HG03457 (cell line): Measurements from ENCODE around the gene ZNF296.
A peak's percentile ranks its signal among the peaks of the same experiment; 100 is the strongest.

Experiments used
- ATAC-seq: cut with Tn5 transposase; IDR thresholded peaks from one replicate; pipeline ENCODE4 v1.9.1; 2021; ENCODE audit warnings: moderate number of reproducible peaks; ENCODE audit not compliant: unreplicated experiment

The ZNF296 gene

DNA sequence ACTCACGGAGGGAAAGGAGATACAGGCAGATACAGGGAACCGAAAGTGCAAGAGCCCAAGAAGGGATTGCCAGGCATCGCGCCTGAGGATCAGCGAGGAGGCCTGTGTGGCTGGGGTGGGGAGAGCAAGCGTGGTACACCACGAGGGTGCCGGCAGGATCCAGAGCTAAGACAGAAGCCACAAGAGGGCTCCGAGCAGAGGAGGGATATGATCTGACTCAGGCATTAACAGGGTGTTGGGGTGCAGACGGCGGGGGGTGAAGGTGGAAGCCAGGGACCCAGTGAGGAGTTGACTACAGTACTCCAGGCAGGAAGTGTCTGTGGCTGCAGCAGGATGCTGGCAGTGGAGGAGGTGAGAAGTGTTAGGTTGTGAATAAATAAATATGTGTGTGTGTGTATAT is 11.3 kb upstream of the ZNF296 start:
- ATAC-seq = no peak

- no peak for ATAC-seq
These were observed 10.2 kb upstream of the ZNF296 start for GRCh38 chr19:45086480-45086879.

DNA sequence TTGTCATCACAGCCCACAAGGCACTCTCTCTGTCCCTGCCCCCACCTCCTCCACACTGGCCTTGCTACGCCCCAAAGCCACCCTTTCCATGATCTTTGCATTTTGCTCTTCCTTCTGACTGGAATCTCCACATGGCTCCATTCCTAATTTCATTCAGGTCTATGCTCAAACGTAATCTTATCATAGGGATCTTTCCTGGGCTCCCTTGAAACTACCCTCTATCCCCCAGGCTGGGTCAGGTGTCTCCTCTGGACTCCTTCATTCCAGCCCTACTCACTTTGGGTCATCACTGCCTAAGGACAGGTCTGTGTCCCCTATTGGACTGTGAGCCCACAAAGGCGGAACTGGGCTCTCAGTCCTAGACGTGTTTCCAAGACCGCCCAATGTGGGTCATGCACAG is 5.9 kb upstream of the ZNF296 start:
- ATAC-seq = no peak

DNA sequence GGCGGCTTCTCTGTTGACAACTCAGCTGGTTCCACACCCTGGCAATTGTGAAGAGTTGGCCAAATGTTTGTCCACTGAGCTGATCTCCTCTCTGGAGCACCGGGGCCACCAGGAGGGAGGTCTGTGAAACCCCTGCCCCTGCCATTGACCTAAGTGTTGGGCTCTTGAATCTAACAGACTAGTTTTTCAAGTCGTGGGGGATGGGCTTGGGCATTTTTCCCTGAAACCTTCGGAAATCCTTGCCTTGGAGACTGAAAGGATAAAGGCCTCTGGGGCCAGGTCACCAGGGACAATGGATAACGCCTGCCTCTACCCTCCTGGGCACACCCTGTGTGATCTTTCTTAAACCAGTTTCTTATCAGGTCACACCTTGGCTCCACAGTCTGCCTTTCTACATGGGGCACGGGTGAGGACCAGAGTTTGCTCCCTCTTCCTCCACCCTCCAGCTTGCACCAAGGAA is 3.7 kb upstream of the ZNF296 start:
- no peak for ATAC-seq

- ATAC-seq = no peak
These were observed 3.0 kb upstream of the ZNF296 start, which contains the start of gene GEMIN7 for GRCh38 chr19:45079063-45079910. Gene GEMIN7 (plus strand): TSS chr19:45079260. CDS start chr19:45090115, 10,855 bp downstream.

DNA sequence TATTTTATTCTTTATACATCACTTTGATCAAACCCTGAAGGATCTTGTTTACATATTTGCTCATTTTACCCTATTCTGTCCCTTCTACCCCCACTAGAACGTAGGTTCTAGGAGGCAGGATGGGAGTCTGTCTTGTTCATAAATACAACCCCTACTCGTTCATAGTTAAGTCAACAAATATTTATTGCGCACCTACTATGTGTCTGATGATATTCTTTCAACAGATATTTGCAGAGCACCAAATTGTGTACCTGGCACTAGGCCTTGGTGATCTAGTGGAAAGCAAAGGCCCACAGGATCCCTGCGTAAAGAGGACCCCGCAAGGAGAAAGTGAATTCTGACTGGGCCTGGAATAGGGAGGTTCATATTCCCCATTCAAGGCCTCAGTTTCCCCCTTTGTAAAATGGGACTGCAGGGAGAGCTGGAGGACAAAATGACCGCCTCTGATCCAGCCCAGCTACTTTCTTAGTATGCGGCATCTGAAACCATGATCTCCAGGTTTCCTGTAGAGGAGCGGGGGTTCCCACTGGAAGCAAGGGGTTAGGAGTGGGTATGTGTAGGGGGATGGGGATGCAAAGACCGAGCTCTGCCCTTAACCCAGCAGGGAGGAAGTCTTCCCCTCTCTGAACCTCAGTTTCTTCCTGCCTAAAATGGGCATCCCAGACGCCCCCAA is 2.2 kb upstream of the ZNF296 start:
- ATAC-seq = no peak

- no peak for ATAC-seq
These were observed 813 bp upstream of the ZNF296 start for GRCh38 chr19:45076851-45077730.

GRCh38 chr19:45075301-45076028 is 813 bp downstream of the ZNF296 start:
- ATAC-seq = peak; percentile 39

DNA sequence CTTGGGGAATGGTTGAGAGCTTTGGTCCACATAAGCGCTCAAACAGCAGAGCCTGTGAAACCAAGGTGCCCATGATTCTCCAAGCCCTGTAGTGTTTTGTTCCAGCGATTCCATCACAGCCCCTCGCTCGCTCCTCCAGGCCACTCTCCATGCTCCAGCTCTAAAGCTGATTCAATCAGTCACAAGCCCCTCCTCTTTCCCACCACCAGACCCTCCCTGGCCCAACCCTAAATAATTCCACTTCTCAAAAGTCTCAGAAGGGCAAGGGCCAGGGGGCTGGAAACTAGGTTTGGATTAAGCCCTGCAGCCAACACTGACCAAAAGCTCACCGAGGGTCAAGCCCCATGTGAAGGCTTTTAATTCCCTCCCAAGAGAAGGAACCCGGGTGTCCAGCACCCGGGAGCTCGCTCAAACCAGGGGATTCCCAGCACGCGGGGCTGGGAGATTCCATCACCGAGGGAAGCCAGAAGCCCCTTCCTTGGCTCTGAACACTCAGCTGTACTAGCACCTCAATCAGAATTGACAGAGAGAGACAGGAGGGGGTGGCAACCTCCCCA is 1.5 kb downstream of the ZNF296 start:
- no peak for ATAC-seq

GRCh38 chr19:45071969-45072790 is 4.1 kb downstream of the ZNF296 start:
- ATAC-seq = no peak

DNA sequence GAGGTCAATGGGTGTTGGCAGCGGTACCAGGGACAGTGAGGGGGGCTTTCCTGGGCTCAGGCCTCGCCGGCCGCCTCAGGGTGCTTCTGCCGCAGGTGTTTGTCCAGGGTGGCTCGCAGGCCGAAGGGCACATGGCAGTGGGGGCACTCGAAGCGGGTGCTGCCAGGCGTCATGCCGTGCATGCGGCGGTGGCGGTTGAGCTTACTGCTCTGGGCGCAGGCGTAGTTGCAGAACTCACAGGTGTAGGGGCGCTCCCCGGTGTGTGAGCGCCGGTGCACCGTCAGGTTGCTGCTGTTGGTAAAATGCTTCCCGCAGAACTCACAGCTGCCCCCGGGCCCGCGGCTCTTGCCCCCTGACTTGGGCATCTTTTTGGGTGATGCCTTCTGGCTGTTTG is 4.7 kb downstream of the ZNF296 start:
- no peak for ATAC-seq

- no peak for ATAC-seq
These were observed 5.3 kb downstream of the ZNF296 start for GRCh38 chr19:45070861-45071544.

DNA sequence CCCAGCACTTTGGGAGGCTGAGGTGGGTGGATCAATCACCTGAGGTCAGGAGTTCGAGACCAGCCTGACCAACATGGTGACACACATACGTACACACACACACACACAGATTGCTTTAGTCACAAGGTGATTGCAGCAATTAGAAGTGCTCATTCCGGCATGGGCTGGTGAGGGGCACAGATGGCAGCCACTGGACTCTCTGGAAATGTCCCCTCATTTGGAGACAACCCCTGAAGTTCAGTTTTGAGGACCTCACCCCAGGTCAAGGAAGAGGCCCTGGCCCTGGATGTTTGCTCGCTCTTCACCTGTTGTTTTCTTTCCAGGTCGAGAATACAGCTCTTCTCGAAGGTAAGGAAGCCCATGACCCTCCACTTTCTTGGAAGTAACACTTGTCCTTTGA is 6.1 kb downstream of the ZNF296 start:
- no peak for ATAC-seq

DNA sequence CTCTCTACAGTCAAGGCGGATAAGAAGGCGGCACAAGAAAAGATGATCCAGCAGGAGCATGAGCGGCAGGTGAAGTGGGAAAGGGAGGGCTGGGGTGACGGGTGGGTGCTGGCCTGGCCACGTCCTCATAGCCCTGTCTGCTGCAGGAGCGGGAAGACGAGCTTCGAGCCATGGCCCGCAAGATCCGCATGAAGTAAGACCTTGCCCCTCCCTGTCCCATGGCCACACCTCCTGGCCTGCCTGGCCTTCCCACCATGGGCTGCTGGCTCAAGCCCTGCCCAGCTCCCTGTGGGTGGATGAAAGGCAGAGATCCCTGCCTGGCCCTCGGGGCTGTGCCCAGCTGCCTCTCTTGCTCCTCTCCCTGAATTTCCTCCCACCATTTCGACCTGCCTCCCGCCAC is 7.2 kb downstream of the ZNF296 start:
- ATAC-seq = no peak

GRCh38 chr19:45068041-45068440 is 8.2 kb downstream of the ZNF296 start:
- ATAC-seq = no peak

- no peak for ATAC-seq
These were observed 9.2 kb downstream of the ZNF296 start for GRCh38 chr19:45066921-45067661.

DNA sequence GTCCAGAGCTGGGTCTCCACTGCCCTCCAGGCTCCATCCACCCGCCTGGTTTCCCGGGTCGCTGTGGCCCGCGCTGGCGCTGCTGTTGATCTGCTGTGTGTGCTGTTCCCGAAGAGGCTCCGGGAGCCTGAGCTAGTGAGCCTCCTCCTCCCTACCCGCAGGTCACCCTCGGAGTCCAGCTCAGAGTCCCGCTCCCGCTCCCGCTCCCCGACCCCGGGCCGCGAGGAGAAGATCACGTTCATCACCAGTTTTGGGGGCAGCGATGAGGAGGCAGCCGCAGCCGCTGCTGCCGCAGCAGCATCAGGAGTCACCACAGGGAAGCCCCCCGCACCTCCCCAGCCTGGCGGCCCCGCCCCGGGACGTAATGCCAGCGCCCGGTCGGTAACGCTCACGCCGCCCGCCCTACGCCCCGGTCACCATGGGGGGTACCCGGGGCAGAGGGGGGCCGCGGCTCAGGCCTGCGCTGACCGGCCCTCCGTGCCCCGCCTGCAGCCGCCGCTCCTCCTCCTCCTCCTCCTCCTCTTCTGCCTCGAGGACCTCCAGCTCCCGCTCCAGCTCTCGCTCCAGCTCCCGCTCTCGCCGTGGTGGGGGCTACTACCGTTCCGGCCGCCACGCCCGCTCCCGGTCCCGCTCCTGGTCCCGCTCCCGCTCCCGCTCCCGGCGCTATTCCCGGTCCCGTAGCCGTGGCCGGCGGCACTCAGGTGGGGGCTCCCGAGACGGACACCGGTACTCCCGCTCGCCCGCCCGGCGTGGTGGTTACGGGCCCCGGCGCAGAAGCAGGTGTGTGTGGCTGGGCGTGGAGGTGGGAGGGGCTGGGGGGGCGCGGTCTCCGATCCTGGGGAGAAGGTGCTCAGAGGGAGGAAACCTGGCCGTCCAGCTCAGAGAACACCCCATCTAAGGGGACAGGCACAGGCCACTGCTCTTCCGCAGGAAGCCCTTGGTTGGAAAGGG is 12.2 kb downstream of the ZNF296 start:
- no peak for ATAC-seq
